ENCODE results near the gene JAG2.

GRCh38 chr14:105116451-105117256, 51.9 kb downstream of the JAG2 start:
- no peak for TF ChIP-seq POLR2A (IDR thresholded peaks at IDR 0.05)
- no peak for TF ChIP-seq CTCF (IDR thresholded peaks at IDR 0.05)

Measured in heart left ventricle (tissue), 13 donors.